D721Med (cell line): ENCODE measurements around the gene POLR3B.

ENCODE experiments used
- DNase-seq: peaks from one replicate; pipeline ENCODE4 v3.0.0; 2011; ENCODE audit warnings: low spot score; ENCODE audit not compliant: insufficient read length
- FAIRE-seq: peaks from 2 replicates; lab custom pipeline; 2011; peaks lifted over from hg19 to GRCh38; lab: Jason Lieb, UNC
- CTCF ChIP-seq: IDR thresholded peaks from 2 replicates; pipeline ENCODE4 v1.5.1; 2012; ENCODE audit warnings: mild to moderate bottlenecking, control low read depth; ENCODE audit not compliant: insufficient read depth; ENCODE audit errors: missing control alignments

Gene POLR3B

GRCh38 chr12:106417926-106418910, 60.7 kb downstream of the POLR3B start:
- TF ChIP-seq CTCF: no peak
- no peak for DNase-seq
- FAIRE-seq: no peak

- TF ChIP-seq CTCF: no peak
- FAIRE-seq (no peak), DNase-seq (no peak)
Measured at GRCh38 chr12:106418970-106419369, 61.4 kb downstream of the POLR3B start.

GRCh38 chr12:106423291-106423690, 65.7 kb downstream of the POLR3B start:
- no peak for TF ChIP-seq CTCF
- DNase-seq (no peak), FAIRE-seq (no peak)

- TF ChIP-seq CTCF: no peak
- DNase-seq (no peak), FAIRE-seq (no peak)
Measured at GRCh38 chr12:106425061-106425702, 67.6 kb downstream of the POLR3B start.

GRCh38 chr12:106427917-106428316, 70.4 kb downstream of the POLR3B start:
- DNase-seq (no peak), FAIRE-seq (no peak)
- no peak for TF ChIP-seq CTCF

- DNase-seq (no peak), FAIRE-seq (no peak)
- TF ChIP-seq CTCF: no peak
Measured at GRCh38 chr12:106428384-106428783, 70.8 kb downstream of the POLR3B start.
